Thymus (tissue), 14 donors: ENCODE measurements around the gene PPFIA2. TPM values are rescaled to one million over a fixed set of nuclear protein-coding genes. Genes with fewer than 3 reads are reported as not detected.

Experiments
- DNase-seq, 9 donors: peaks; one replicate each; pipeline ENCODE4 v3.0.0-alpha.2; 2013; ENCODE audit warnings: low spot score in 9 of 9, low read depth in 6 of 9, missing footprints in 1 of 9
- H3K27ac ChIP-seq, 2 donors: one replicate each; pipeline ENCODE4 v1.5.1; 2013; ENCODE audit warnings: control low read depth in 1 of 2, low read depth in 1 of 2, low read length in 1 of 2, mild to moderate bottlenecking in 1 of 2, moderate library complexity in 1 of 2
- H3K27me3 ChIP-seq, 2 donors: one replicate each; pipeline ENCODE4 v1.5.1; 2013; ENCODE audit warnings: low read length in 1 of 2; ENCODE audit not compliant: control insufficient read depth in 2 of 2, insufficient read depth in 1 of 2
- H3K36me3 ChIP-seq, 2 donors: one replicate each; pipeline ENCODE4 v1.5.1; 2013; ENCODE audit warnings: low read length in 1 of 2, mild to moderate bottlenecking in 1 of 2, moderate library complexity in 1 of 2; ENCODE audit not compliant: control insufficient read depth in 2 of 2, insufficient read depth in 2 of 2
- H3K4me1 ChIP-seq, 2 donors: one replicate each; pipeline ENCODE4 v1.5.1; 2013; ENCODE audit warnings: low read length in 2 of 2; ENCODE audit not compliant: control insufficient read depth in 2 of 2, insufficient read depth in 2 of 2
- H3K4me3 ChIP-seq, 2 donors: one replicate each; pipeline ENCODE4 v1.5.1; 2013; ENCODE audit warnings: low read length in 2 of 2, control low read depth in 1 of 2, mild to moderate bottlenecking in 1 of 2
- H3K9me3 ChIP-seq, 2 donors: one replicate each; pipeline ENCODE4 v1.5.1; 2013; ENCODE audit warnings: low read length in 1 of 2, mild to moderate bottlenecking in 1 of 2; ENCODE audit not compliant: control insufficient read depth in 2 of 2, insufficient read depth in 1 of 2
- WGBS: extraction: QIAGEN DNeasy Blood & Tissue Kit; methylation state at CpG from one replicate; pipeline ENCODE4 v1.1.7; 2013; 5-methylcytosine and 5-hydroxymethylcytosine counted together
- long read RNA-seq, 10 donors: transcript quantifications; one replicate each; lab custom pipeline, GENCODE V29; 2026
- polyA plus RNA-seq: library from polyadenylated mRNA; stranded (reverse); fragments of 200-250 nt; gene quantifications from one replicate; pipeline ENCODE4 v1.2.3, GENCODE V29; 2013
- total RNA-seq: library from RNA; stranded (reverse); fragments of 120-200 nt; gene quantifications from one replicate; pipeline ENCODE4 v1.2.4, GENCODE V29; 2013
- donor health status: healthy.

Gene PPFIA2
- total RNA-seq (0.24 TPM), polyA plus RNA-seq (0.23 TPM)
- long read RNA-seq, donor 1: 0 reads
- long read RNA-seq, donor 2: 0 reads
- long read RNA-seq, donor 3: 0 reads
- long read RNA-seq, donor 4: 0 reads
- long read RNA-seq, donor 5: 0 reads
- long read RNA-seq, donor 6: 0 reads
- long read RNA-seq, donor 7: 0 reads
- long read RNA-seq, donor 8: 0 reads
- long read RNA-seq, donor 9: 0 reads
- long read RNA-seq, donor 10: 0 reads

GRCh38 chr12:81759190-81760051 is at the start of gene PPFIA2:
Gene PPFIA2, minus strand, starts transcription at chr12:81759350.
- Histone ChIP-seq H3K27ac (no peak within 1 kb of the TSS), H3K9me3 (no peaks in the 10 kb centered on the region), H3K4me1 (peaks cover 0 to 5% of the 10 kb centered on the region in 2 donors), H3K36me3 (no peaks in the 10 kb centered on the region), H3K4me3 (peak within 1 kb of the TSS in 1 of 2 donors; percentile 15), H3K27me3 (peaks cover 8 to 29% of the 10 kb centered on the region in 2 donors)
- DNase-seq: peak in 1 of 9 donors; percentile 2
- 9% methylated on average over 34 of the region's 34 CpGs for WGBS

DNA sequence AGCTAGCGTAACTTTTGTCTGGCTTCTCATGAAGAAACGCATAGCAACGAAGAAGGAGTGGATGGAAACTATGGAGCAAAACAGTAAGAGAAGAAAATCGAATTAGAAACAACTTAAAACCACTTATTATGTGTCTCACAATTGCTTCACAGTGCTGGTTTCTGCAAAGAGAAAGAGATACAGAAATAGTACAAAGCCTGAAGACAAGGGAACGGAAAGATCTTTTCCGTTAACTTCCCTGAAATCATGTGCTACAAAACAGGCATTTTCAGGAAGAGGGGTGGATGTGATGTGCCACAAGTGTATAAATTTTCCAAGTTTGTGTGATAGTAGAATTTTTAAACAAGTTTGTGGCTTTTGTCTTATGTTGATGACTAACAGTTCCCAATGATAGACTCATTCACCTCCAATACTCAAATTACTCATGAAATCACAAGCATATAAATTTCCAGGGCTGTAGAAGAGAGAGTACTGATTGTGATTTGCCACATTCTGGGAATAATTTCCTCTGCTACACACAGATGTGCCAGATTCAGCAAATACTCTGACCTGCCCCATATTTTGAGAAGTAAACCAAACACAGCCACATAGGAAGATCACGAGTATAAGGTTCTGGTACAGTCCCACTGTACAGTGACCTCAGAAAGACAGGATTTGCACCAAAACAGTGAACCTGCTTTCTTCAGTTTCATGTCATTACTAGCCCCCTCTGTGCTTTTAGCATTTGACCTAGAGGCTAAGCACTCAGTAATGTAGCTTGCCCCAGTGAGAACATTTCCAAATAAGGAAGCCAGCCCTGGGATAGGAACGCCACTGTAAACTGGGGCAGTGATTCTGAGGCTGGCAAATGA is 41.4 kb upstream of the PPFIA2 start:
- Histone ChIP-seq H3K4me3 (no peak overlapping the region), H3K36me3 (no peaks in the 10 kb centered on the region), H3K27ac (no peak overlapping the region), H3K27me3 (no peaks in the 10 kb centered on the region), H3K9me3 (no peaks in the 10 kb centered on the region), H3K4me1 (no peaks in the 10 kb centered on the region)
- DNase-seq: no peak
- 87% methylated on average over 8 of the region's 8 CpGs for WGBS

DNA sequence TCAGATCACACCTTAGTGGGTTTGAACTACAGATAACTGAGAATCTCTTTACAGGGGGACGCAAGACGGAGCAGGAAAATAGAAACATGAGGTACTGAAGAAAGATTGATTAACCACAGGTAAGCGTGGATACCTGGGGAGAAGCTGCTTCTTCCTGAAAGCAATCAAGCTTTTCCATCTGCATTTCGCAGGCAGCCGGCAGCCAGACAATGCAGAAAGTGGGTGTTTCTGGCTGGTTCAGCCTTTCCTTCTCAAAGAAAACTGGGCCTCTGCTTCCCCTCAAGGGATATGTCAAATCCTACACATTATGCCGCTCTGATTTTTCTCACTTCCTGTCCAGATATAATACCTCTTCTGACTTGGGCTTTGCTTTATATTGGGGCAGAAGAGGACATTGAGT is 39.1 kb upstream of the PPFIA2 start:
- Histone ChIP-seq H3K36me3 (no peaks in the 10 kb centered on the region), H3K4me1 (no peaks in the 10 kb centered on the region), H3K9me3 (no peaks in the 10 kb centered on the region), H3K27me3 (no peaks in the 10 kb centered on the region), H3K27ac (no peak overlapping the region), H3K4me3 (no peak overlapping the region)
- DNase-seq: no peak
- WGBS: 79% methylated on average over 6 of the region's 6 CpGs

- Histone ChIP-seq H3K27ac (no peak overlapping the region), H3K4me3 (no peak overlapping the region), H3K27me3 (no peaks in the 10 kb centered on the region), H3K36me3 (no peaks in the 10 kb centered on the region), H3K9me3 (no peaks in the 10 kb centered on the region), H3K4me1 (no peaks in the 10 kb centered on the region)
- WGBS: 36% methylated on average over 3 of the region's 3 CpGs
- no peak for DNase-seq
These were observed 38.0 kb upstream of the PPFIA2 start for GRCh38 chr12:81797100-81797499.

GRCh38 chr12:81792666-81793065 is 33.5 kb upstream of the PPFIA2 start:
- DNase-seq: no peak
- Histone ChIP-seq H3K4me3 (no peak overlapping the region), H3K27ac (no peak overlapping the region), H3K36me3 (no peaks in the 10 kb centered on the region), H3K27me3 (no peaks in the 10 kb centered on the region), H3K9me3 (no peaks in the 10 kb centered on the region), H3K4me1 (no peaks in the 10 kb centered on the region)
- 77% methylated on average over 2 of the region's 2 CpGs for WGBS

DNA sequence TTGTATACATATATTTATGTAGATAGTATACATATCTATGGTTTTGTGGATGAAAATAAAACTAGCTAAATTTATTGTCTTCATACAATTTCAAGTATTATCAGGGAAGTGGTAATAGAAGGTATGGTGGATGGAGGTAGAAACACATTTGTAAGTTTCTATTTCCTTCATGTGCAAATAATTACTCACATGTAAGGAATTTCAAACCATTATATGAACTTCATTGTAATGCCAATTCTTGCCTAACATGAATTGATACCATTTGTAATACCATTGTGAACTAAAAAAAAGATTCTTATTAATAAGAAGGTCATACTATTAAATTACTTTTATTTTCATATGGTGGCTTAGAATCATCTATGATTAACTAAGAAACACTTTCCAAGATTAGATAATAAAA is 20.1 kb upstream of the PPFIA2 start:
- Histone ChIP-seq H3K27ac (no peak overlapping the region), H3K4me1 (no peaks in the 10 kb centered on the region), H3K9me3 (no peaks in the 10 kb centered on the region), H3K36me3 (no peaks in the 10 kb centered on the region), H3K27me3 (no peaks in the 10 kb centered on the region), H3K4me3 (no peak overlapping the region)
- DNase-seq: no peak

GRCh38 chr12:81778719-81779118 is 19.6 kb upstream of the PPFIA2 start:
- Histone ChIP-seq H3K27me3 (no peaks in the 10 kb centered on the region), H3K9me3 (no peaks in the 10 kb centered on the region), H3K36me3 (no peaks in the 10 kb centered on the region), H3K4me3 (no peak overlapping the region), H3K4me1 (no peaks in the 10 kb centered on the region), H3K27ac (no peak overlapping the region)
- WGBS: 85% methylated on average over 2 of the region's 2 CpGs
- no peak for DNase-seq

DNA sequence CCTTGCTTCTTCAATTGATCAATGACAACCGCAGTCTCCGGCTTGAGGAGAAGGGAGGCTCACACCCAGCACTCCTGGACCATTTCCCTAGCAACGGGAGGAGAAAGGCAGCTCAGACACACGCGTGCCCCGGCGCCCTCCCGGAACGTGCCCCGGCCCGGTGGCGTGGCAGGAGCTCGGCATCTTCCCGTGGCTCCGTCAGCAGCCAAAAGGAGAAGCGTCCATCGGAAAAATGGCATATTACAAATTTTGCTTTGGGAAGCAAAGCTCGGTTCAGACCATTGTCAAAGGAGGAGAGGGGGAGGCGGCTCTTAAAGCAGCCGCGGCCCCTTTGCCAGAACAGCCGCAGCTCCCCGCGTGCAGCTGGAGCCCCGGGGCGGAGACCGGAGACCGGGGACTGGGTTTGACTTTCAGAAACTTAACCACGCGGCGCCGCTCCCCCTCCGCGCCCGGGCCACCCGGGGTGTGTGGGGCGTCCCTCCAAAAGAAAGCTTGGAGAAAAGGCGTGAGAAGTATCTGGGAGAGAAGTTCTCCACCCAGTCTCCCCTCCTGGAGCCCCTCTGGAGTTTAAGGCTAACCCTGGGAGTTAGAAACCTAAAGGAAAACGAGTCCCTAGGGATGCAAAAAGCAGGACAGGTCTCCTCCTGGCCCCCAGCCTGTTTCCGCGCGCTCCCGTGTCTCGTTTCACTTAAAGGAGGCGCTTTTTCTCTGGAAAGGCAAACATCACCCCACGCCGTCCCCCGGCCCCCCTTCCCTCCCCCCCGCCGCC is 545 bp downstream of the PPFIA2 start:
- Histone ChIP-seq H3K4me1 (peaks cover 0 to 5% of the 10 kb centered on the region in 2 donors), H3K9me3 (no peaks in the 10 kb centered on the region), H3K4me3 (peak overlapping the region in 1 of 2 donors; percentile 15), H3K36me3 (no peaks in the 10 kb centered on the region), H3K27ac (no peak overlapping the region), H3K27me3 (peaks cover 8 to 29% of the 10 kb centered on the region in 2 donors)
- WGBS: 1% methylated on average over 50 of the region's 50 CpGs
- peak in 1 of 9 donors; percentile 3 for DNase-seq
